ENCODE results near the gene MYO1C. TPM values are rescaled to one million over a fixed set of nuclear protein-coding genes. Genes with fewer than 3 reads are reported as not detected.
"Not testable (repeated sequence)": the region's sequence is repeated elsewhere in the genome, so short reads cannot be mapped to it uniquely, and the experiment has no call there.

The MYO1C gene
- total RNA-seq, 2 experiments from 2014 or later, result 59.3 to 64.8 TPM

GRCh38 chr17:1467258-1467657, 25.2 kb downstream of the MYO1C start:
- Mint-ChIP-seq H3K27ac (no peak overlapping the region), H3K36me3 (ENCODE audit: low read depth) (peaks cover 55% of the 10 kb centered on the region), H3K27me3 (peaks cover 12% of the 10 kb centered on the region), H3K4me3 (no peak overlapping the region), H3K4me1 (peaks cover 15% of the 10 kb centered on the region), H3K9me3 (peaks cover 2% of the 10 kb centered on the region)
- DNase-seq, result no peak
- ChIA-PET POLR2A (no interaction called here), CTCF (interaction anchor here (1.2 kb wide), 1 partner anchor 102 kb away, joined by 4 read pairs; no protein-coding TSS in a partner anchor)

- CTCF ChIA-PET, result interaction anchor here (1.2 kb wide), 1 partner anchor 53 kb away, joined by 4 read pairs; no protein-coding TSS in a partner anchor
- Mint-ChIP-seq H3K9me3 (no peaks in the 10 kb centered on the region), H3K36me3 (ENCODE audit: low read depth) (peaks cover 38% of the 10 kb centered on the region), H3K4me1 (peaks cover 28% of the 10 kb centered on the region), H3K27me3 (peaks cover 25% of the 10 kb centered on the region), H3K4me3 (no peak overlapping the region), H3K27ac (no peak overlapping the region)
- POLR2A ChIA-PET, result interaction anchor here (2.0 kb wide), 1 partner anchor 52 kb away, joined by 11 read pairs; the partner anchor contains the start of gene INPP5K
- DNase-seq, result no peak
Observed at GRCh38 chr17:1464186-1464585, 28.3 kb downstream of the MYO1C start.

DNA sequence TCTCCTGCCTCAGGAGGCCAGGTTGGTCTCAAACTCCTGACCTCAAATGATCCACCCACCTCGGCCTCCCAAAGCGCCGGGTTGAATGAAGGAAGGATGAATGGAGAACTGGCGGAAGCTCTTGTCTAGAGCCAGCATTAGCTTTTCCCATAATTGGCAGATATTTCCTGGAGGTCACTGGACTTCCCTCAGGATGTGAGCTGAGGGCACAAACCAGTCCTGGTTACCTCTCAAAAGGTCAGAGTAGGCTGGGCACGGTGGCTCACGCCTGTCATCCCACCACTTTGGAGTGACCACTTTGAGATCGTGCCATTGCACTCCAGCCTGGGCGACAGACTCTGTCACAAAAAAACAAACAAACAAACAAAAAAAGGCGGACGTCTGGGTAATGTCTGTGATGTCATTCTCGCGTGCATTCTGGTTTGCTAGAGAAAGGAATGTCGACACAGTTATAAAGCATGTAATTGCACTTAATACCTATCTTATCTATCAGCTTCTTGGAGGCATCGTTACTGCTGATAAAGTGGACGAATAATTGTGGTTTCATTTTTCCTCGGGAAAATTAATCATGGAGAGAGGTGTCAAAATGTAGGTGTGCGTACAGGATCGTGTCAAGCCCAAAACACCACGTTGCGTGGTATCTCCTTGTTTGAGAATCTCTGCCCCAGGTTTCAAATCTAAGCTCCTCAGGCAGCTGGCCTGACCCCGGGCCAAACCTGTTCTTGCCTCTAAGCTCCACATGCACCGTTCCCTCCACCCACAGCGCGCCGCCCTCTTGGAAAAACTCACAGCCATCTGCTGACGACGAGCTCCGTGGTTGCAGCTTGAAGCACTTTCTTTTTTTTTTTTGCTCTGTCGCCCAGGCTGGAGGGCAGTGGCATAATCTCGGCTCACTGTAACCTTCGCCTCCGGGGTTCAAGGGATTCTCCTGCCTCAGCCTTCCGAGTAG, 30.0 kb downstream of the MYO1C start:
- ChIA-PET CTCF (interaction anchor here (1.1 to 1.5 kb wide), 4 partner anchors 64 to 187 kb away, joined by 3 to 8 read pairs (median 4); partner anchors contain the start of gene RILP), POLR2A (interaction anchor here (1.0 to 2.0 kb wide), 9 partner anchors 10 to 187 kb away, joined by 3 to 11 read pairs (median 4); partner anchors contain the start of genes INPP5K and RILP)
- DNase-seq, result no peak
- Mint-ChIP-seq H3K36me3 (ENCODE audit: low read depth) (peaks cover 23% of the 10 kb centered on the region), H3K4me1 (peaks cover 30% of the 10 kb centered on the region), H3K9me3 (no peaks in the 10 kb centered on the region), H3K27ac (no peak overlapping the region), H3K4me3 (peak overlapping the region; percentile 36), H3K27me3 (peaks cover 27% of the 10 kb centered on the region)

- ChIA-PET CTCF (no interaction called here), POLR2A (interaction anchor here (1.4 to 2.0 kb wide), 3 partner anchors 11 to 26 kb away, joined by 4 to 7 read pairs (median 5); no protein-coding TSS in a partner anchor)
- Mint-ChIP-seq H3K4me1 (peaks cover 37% of the 10 kb centered on the region), H3K9me3 (no peaks in the 10 kb centered on the region), H3K27me3 (peaks cover 30% of the 10 kb centered on the region), H3K27ac (no peak overlapping the region), H3K4me3 (no peak overlapping the region), H3K36me3 (ENCODE audit: low read depth) (peaks cover 21% of the 10 kb centered on the region)
- no peak for DNase-seq
Observed at GRCh38 chr17:1461198-1461944, 31.1 kb downstream of the MYO1C start.

DNA sequence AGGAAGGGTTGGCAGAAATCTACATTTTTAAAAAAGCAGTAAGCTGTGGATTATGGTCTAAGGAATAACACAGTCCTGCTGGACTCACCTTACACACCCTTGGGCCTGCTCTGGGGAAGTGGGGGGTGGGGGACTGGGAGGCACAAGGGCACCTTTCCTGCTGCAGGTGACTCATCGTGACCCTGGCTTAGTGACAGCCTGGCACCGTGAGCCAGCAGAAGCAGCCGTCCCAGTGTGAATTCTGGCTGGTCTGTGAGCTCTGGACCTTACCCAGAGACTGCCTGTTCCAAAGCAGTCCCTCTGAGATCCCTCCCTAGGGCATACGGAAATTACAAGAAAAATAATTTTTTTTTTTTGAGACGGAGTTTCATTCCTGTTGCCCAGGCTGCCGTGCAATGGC, 32.3 kb downstream of the MYO1C start:
- Mint-ChIP-seq H3K4me1 (peaks cover 39% of the 10 kb centered on the region), H3K36me3 (ENCODE audit: low read depth) (peaks cover 15% of the 10 kb centered on the region), H3K9me3 (no peaks in the 10 kb centered on the region), H3K4me3 (no peak overlapping the region), H3K27ac (no peak overlapping the region), H3K27me3 (peaks cover 30% of the 10 kb centered on the region)
- DNase-seq, result no peak
- ChIA-PET CTCF (no interaction called here), POLR2A (interaction anchor here (0.7 to 1.4 kb wide), 2 partner anchors 27 to 56 kb away, joined by 3 to 6 read pairs; partner anchors contain the start of gene INPP5K)

GRCh38 chr17:1455797-1456599, 36.5 kb downstream of the MYO1C start, which contains the start of gene CRK:
Gene CRK (minus strand): TSS chr17:1456232. CDS start chr17:1456117, 115 bp downstream.
- Mint-ChIP-seq H3K36me3 (ENCODE audit: low read depth) (peaks cover 29% of the 10 kb centered on the region), H3K9me3 (no peaks in the 10 kb centered on the region), H3K4me3 (peak within 1 kb of the TSS; percentile 88), H3K27me3 (peaks cover 12% of the 10 kb centered on the region), H3K27ac (peak within 1 kb of the TSS; percentile 87), H3K4me1 (peaks cover 51% of the 10 kb centered on the region)
- DNase-seq, result peak; percentile 99
- ChIA-PET POLR2A (interaction anchor here (0.9 to 2.4 kb wide), 16 partner anchors 19 to 107 kb away, joined by 3 to 10 read pairs (median 3); partner anchors contain the start of genes INPP5K, MYO1C, PITPNA and YWHAE), CTCF (interaction anchor here (0.7 to 0.9 kb wide), 2 partner anchors 60 to 91 kb away, joined by 3 read pairs; partner anchors contain the start of gene INPP5K)

- Mint-ChIP-seq H3K4me3 (peak overlapping the region; percentile 88), H3K27me3 (peaks cover 11% of the 10 kb centered on the region)
- POLR2A ChIA-PET, result interaction anchor here (1.0 to 2.4 kb wide), 12 partner anchors 20 to 107 kb away, joined by 3 to 10 read pairs (median 4); partner anchors contain the start of genes INPP5K, MYO1C, PITPNA and YWHAE
Observed at GRCh38 chr17:1455291-1455796, 37.1 kb downstream of the MYO1C start.

GRCh38 chr17:1454541-1454940, 37.9 kb downstream of the MYO1C start:
- peaks cover 48% of the 10 kb centered on the region for H3K4me1 Mint-ChIP-seq
- peak overlapping the region; percentile 36 for H3K27ac Mint-ChIP-seq
- H3K4me3 Mint-ChIP-seq, result peak overlapping the region; percentile 88
- H3K9me3 Mint-ChIP-seq, result no peaks in the 10 kb centered on the region
- DNase-seq, result no peak
- ChIA-PET POLR2A (no interaction called here), CTCF (no interaction called here)
- H3K36me3 Mint-ChIP-seq (ENCODE audit: low read depth), result peaks cover 31% of the 10 kb centered on the region
- H3K27me3 Mint-ChIP-seq, result peaks cover 6% of the 10 kb centered on the region

More at GRCh38 chr17:1455291-1455796, 37.1 kb downstream of the MYO1C start:
- Mint-ChIP-seq H3K4me1 (peaks cover 50% of the 10 kb centered on the region), H3K9me3 (no peaks in the 10 kb centered on the region), H3K36me3 (ENCODE audit: low read depth) (peaks cover 29% of the 10 kb centered on the region), H3K27ac (peak overlapping the region; percentile 87)
- CTCF ChIA-PET, result interaction anchor here (0.7 kb wide), 1 partner anchor 90 kb away, joined by 3 read pairs; no protein-coding TSS in a partner anchor
- peak; percentile 50 for DNase-seq

- H3K27me3 Mint-ChIP-seq, H3K27ac Mint-ChIP-seq, CTCF ChIA-PET, H3K9me3 Mint-ChIP-seq, DNase-seq: not testable (repeated sequence)
- Mint-ChIP-seq H3K4me1 (peaks cover 56% of the 10 kb centered on the region), H3K36me3 (ENCODE audit: low read depth) (peaks cover 40% of the 10 kb centered on the region), H3K4me3 (peak overlapping the region; percentile 44)
- POLR2A ChIA-PET, result interaction anchor here (1.0 to 1.5 kb wide), 2 partner anchors 52 to 63 kb away, joined by 3 read pairs; partner anchors contain the start of gene INPP5K
Observed at GRCh38 chr17:1453694-1454093, 38.8 kb downstream of the MYO1C start.

GRCh38 chr17:1452836-1453235, 39.6 kb downstream of the MYO1C start:
- ChIA-PET POLR2A (interaction anchor here (1.5 kb wide), 1 partner anchor 51 kb away, joined by 3 read pairs; no protein-coding TSS in a partner anchor), CTCF (no interaction called here)
- H3K4me3 Mint-ChIP-seq, result no peak overlapping the region
- H3K36me3 Mint-ChIP-seq (ENCODE audit: low read depth), result peaks cover 40% of the 10 kb centered on the region
- H3K9me3 Mint-ChIP-seq, result no peaks in the 10 kb centered on the region
- no peak for DNase-seq
- peaks cover 60% of the 10 kb centered on the region for H3K4me1 Mint-ChIP-seq
- no peak overlapping the region for H3K27ac Mint-ChIP-seq
- peaks cover 6% of the 10 kb centered on the region for H3K27me3 Mint-ChIP-seq

DNA sequence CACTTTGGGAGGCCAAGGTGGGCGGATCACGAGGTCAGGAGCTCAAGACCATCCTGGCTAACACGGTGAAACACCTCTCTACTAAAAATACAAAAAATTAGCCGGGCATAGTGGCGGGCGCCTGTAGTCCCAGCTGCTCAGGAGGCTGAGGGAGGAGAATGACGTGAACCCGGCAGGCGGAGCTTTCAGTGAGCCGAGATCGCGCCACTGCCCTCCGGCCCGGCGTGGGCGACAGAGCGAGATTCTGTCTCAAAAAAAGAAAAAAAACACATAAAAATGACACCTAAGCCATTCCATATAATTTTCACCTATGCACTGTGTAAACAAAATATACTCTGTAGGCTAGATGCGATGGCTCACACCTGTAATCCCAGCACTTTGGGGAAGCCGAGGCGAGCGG, 42.2 kb downstream of the MYO1C start:
- Mint-ChIP-seq H3K36me3 (ENCODE audit: low read depth) (peaks cover 48% of the 10 kb centered on the region), H3K4me1 (peaks cover 63% of the 10 kb centered on the region)
- H3K27ac Mint-ChIP-seq, POLR2A ChIA-PET, H3K9me3 Mint-ChIP-seq, H3K27me3 Mint-ChIP-seq, H3K4me3 Mint-ChIP-seq, DNase-seq: not testable (repeated sequence)
- CTCF ChIA-PET, result interaction anchor here (1.5 kb wide), 1 partner anchor 16 kb away, joined by 4 read pairs; no protein-coding TSS in a partner anchor
